Muscle layer of duodenum (tissue), 2 donors: ENCODE measurements around the gene TSPAN1.

Experiments used
- H3K27ac ChIP-seq: one replicate; pipeline ENCODE4 v1.7.0; 2013; ENCODE audit warnings: mild to moderate bottlenecking, low read length
- H3K27me3 ChIP-seq: one replicate; pipeline ENCODE4 v1.7.0; 2013; ENCODE audit warnings: low read depth, mild to moderate bottlenecking, control low read depth, low read length
- H3K36me3 ChIP-seq, 2 donors: one replicate each; pipeline ENCODE4 v1.7.0; 2013; ENCODE audit warnings: low read length in 2 of 2, control low read depth in 1 of 2, mild to moderate bottlenecking in 1 of 2; ENCODE audit not compliant: insufficient read depth in 2 of 2, control insufficient read depth in 1 of 2
- H3K4me1 ChIP-seq, 2 donors: one replicate each; pipeline ENCODE4 v1.7.0; 2013; ENCODE audit warnings: low read length in 2 of 2, mild to moderate bottlenecking in 2 of 2, control low read depth in 1 of 2, moderate library complexity in 1 of 2; ENCODE audit not compliant: insufficient read depth in 2 of 2, control insufficient read depth in 1 of 2
- H3K4me3 ChIP-seq, 2 donors: one replicate each; pipeline ENCODE4 v1.7.0; 2013; ENCODE audit warnings: low read length in 2 of 2, low read depth in 1 of 2, mild to moderate bottlenecking in 1 of 2
- H3K9me3 ChIP-seq, 2 donors: one replicate each; pipeline ENCODE4 v1.7.0; 2013; ENCODE audit warnings: low read length in 2 of 2, control low read depth in 1 of 2, mild to moderate bottlenecking in 1 of 2; ENCODE audit not compliant: control insufficient read depth in 1 of 2
- donor health status: healthy.

The TSPAN1 gene

GRCh38 chr1:46204406-46204742 is 29.5 kb downstream of the TSPAN1 start:
- Histone ChIP-seq H3K27me3 (no peaks in the 10 kb centered on the region), H3K4me3 (peak overlapping the region; percentile 83 to 98), H3K36me3 (peaks cover 0 to 3% of the 10 kb centered on the region in 2 donors), H3K27ac (peak overlapping the region; percentile 77), H3K4me1 (peaks cover 4 to 27% of the 10 kb centered on the region in 2 donors), H3K9me3 (no peaks in the 10 kb centered on the region)

- Histone ChIP-seq H3K9me3 (no peaks in the 10 kb centered on the region), H3K4me3 (peak overlapping the region in 1 of 2 donors; percentile 98), H3K27ac (no peak overlapping the region), H3K36me3 (peaks cover 0 to 3% of the 10 kb centered on the region in 2 donors), H3K4me1 (peaks cover 4 to 27% of the 10 kb centered on the region in 2 donors), H3K27me3 (no peaks in the 10 kb centered on the region)
Observed at GRCh38 chr1:46205141-46205540, 30.3 kb downstream of the TSPAN1 start.

GRCh38 chr1:46205791-46206190 is 30.9 kb downstream of the TSPAN1 start:
- Histone ChIP-seq H3K4me3 (no peak overlapping the region), H3K4me1 (peaks cover 4 to 27% of the 10 kb centered on the region in 2 donors)

GRCh38 chr1:46206399-46206798 is 31.5 kb downstream of the TSPAN1 start:
- H3K27ac ChIP-seq, result no peak overlapping the region
- H3K36me3 ChIP-seq, result peaks cover 0 to 3% of the 10 kb centered on the region in 2 donors
- peaks cover 4 to 27% of the 10 kb centered on the region in 2 donors for H3K4me1 ChIP-seq
- H3K9me3 ChIP-seq, result no peaks in the 10 kb centered on the region
- no peaks in the 10 kb centered on the region for H3K27me3 ChIP-seq
- no peak overlapping the region for H3K4me3 ChIP-seq

More at GRCh38 chr1:46205791-46206190, 30.9 kb downstream of the TSPAN1 start:
- Histone ChIP-seq H3K36me3 (peaks cover 0 to 3% of the 10 kb centered on the region in 2 donors), H3K27me3 (no peaks in the 10 kb centered on the region), H3K9me3 (no peaks in the 10 kb centered on the region), H3K27ac (no peak overlapping the region)

- Histone ChIP-seq H3K27me3 (no peaks in the 10 kb centered on the region), H3K36me3 (peaks cover 0 to 3% of the 10 kb centered on the region in 2 donors), H3K4me3 (no peak overlapping the region), H3K27ac (no peak overlapping the region), H3K4me1 (peaks cover 0 to 8% of the 10 kb centered on the region in 2 donors), H3K9me3 (no peaks in the 10 kb centered on the region)
Observed at GRCh38 chr1:46210561-46210960, 35.7 kb downstream of the TSPAN1 start.

GRCh38 chr1:46211051-46211450 is 36.2 kb downstream of the TSPAN1 start:
- H3K9me3 ChIP-seq, result no peaks in the 10 kb centered on the region
- no peaks in the 10 kb centered on the region for H3K27me3 ChIP-seq
- peaks cover 0 to 3% of the 10 kb centered on the region in 2 donors for H3K4me1 ChIP-seq
- H3K27ac ChIP-seq, result no peak overlapping the region
- no peak overlapping the region for H3K4me3 ChIP-seq
- peaks cover 0 to 3% of the 10 kb centered on the region in 2 donors for H3K36me3 ChIP-seq

GRCh38 chr1:46215504-46215903 is 40.6 kb downstream of the TSPAN1 start:
- Histone ChIP-seq H3K4me3 (no peak overlapping the region), H3K27ac (no peak overlapping the region), H3K27me3 (no peaks in the 10 kb centered on the region), H3K36me3 (no peaks in the 10 kb centered on the region), H3K4me1 (no peaks in the 10 kb centered on the region), H3K9me3 (no peaks in the 10 kb centered on the region)

GRCh38 chr1:46218443-46218842 is 43.6 kb downstream of the TSPAN1 start:
- no peaks in the 10 kb centered on the region for H3K36me3 ChIP-seq
- no peaks in the 10 kb centered on the region for H3K9me3 ChIP-seq
- no peak overlapping the region for H3K4me3 ChIP-seq
- H3K27me3 ChIP-seq, result no peaks in the 10 kb centered on the region
- no peak overlapping the region for H3K27ac ChIP-seq
- peaks cover 0 to 3% of the 10 kb centered on the region in 2 donors for H3K4me1 ChIP-seq

GRCh38 chr1:46219551-46220520 is 44.9 kb downstream of the TSPAN1 start:
- Histone ChIP-seq H3K9me3 (no peaks in the 10 kb centered on the region), H3K36me3 (no peaks in the 10 kb centered on the region), H3K4me1 (peaks cover 0 to 9% of the 10 kb centered on the region in 2 donors), H3K4me3 (no peak overlapping the region), H3K27ac (no peak overlapping the region), H3K27me3 (no peaks in the 10 kb centered on the region)

GRCh38 chr1:46220808-46221207 is 45.9 kb downstream of the TSPAN1 start:
- Histone ChIP-seq H3K4me3 (no peak overlapping the region), H3K4me1 (peaks cover 0 to 9% of the 10 kb centered on the region in 2 donors), H3K27ac (no peak overlapping the region), H3K27me3 (no peaks in the 10 kb centered on the region), H3K9me3 (no peaks in the 10 kb centered on the region), H3K36me3 (no peaks in the 10 kb centered on the region)

- Histone ChIP-seq H3K27me3 (no peaks in the 10 kb centered on the region), H3K36me3 (no peaks in the 10 kb centered on the region), H3K27ac (no peak overlapping the region), H3K4me1 (peaks cover 0 to 9% of the 10 kb centered on the region in 2 donors), H3K4me3 (no peak overlapping the region), H3K9me3 (no peaks in the 10 kb centered on the region)
Observed at GRCh38 chr1:46221749-46222148, 46.9 kb downstream of the TSPAN1 start.
